Omental fat pad (tissue), 4 donors: ENCODE measurements around the gene MRGPRX2. TPM values are rescaled to one million over a fixed set of nuclear protein-coding genes. Genes with fewer than 3 reads are reported as not detected.

ENCODE experiments used
- ATAC-seq: fragments of 150-250 bp; one replicate; pipeline ENCODE4 v1.9.1; 2016; ENCODE audit warnings: mild to moderate bottlenecking, moderate library complexity; ENCODE audit not compliant: low FRiP score
- DNase-seq: peaks from one replicate; pipeline ENCODE4 v3.0.0-alpha.2; 2019; ENCODE audit warnings: low spot score
- CTCF ChIP-seq, 3 donors: fragments of 450-650 bp; IDR thresholded peaks; one replicate each; pipeline ENCODE4 v1.5.1; 2016 to 2017; ENCODE audit warnings: antibody characterized with exemption in 3 of 3, mild to moderate bottlenecking in 3 of 3, moderate library complexity in 2 of 3
- total RNA-seq, 4 donors: library from RNA; depleted of rRNA; stranded (reverse); fragments of >200 nt; gene quantifications; one replicate each; pipeline ENCODE4 v1.1.0, GENCODE V29; 2016

Gene MRGPRX2
- total RNA-seq, 4 donors from 2014 or later: 0.31 TPM; not detected in 3

- DNase-seq (no peak), ATAC-seq (no peak)
- TF ChIP-seq CTCF (IDR thresholded peaks at IDR 0.05): no peak
These were observed 47.2 kb downstream of the MRGPRX2 start for GRCh38 chr11:19013181-19013857.

DNA sequence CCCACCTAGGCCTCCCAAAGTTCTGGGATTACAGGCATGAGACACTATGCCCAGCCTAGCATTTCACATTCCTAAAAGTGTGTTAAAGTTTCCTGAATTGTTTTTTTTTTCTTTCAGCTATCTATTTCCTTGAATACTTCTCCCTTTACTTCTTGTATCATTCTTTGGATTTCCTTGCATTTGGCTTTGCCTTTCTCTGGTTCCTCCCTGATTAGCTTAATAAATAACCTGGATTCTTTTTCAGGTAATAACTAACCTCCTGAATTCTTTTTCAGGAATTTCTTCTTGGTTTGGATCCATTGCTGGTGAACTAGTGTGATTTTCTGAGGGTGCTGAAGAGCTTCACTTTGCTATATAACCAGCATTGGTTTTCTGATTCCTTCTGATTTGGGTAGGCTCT is 47.9 kb downstream of the MRGPRX2 start:
- TF ChIP-seq CTCF (IDR thresholded peaks at IDR 0.05): no peak
- ATAC-seq (no peak), DNase-seq (no peak)

Other genes with a start within 250 kb of the MRGPRX2 start
- not detected for gene MRGPRX1, start 121.3 kb downstream of the MRGPRX2 start, total RNA-seq
- 10 to 100 TPM in 2 of 4 donors, 1 to 10 TPM in 2; 8.6 to 12.5 (median 9.7) TPM for gene ZDHHC13, start 56.5 kb upstream of the MRGPRX2 start, total RNA-seq
- gene CSRP3, start 141.3 kb upstream of the MRGPRX2 start, total RNA-seq: not detected
- gene E2F8, start 180.2 kb upstream of the MRGPRX2 start, total RNA-seq: under 1 TPM in 1 of 4 donors, not detected in 3; 0.60 TPM